NCI-H2171 treated with DMSO at 0.1 percent for 48 hours (cell line): Measurements from ENCODE around the gene SMIM1.

Experiments used
- DNase-seq: peaks from one replicate; lab custom pipeline; 2025; lab: John Stamatoyannopoulos, UW

SMIM1 gene

GRCh38 chr1:3822421-3822820, 49.9 kb downstream of the SMIM1 start:
- no peak for DNase-seq

GRCh38 chr1:3824650-3825049, 52.1 kb downstream of the SMIM1 start:
- no peak for DNase-seq

- DNase-seq, result no peak
Observed at GRCh38 chr1:3825356-3825755, 52.8 kb downstream of the SMIM1 start.
